GM19397 (cell line): ENCODE data around the gene DPYSL5.
A peak's percentile ranks its signal among the peaks of the same experiment; 100 is the strongest.

Source experiments
- ATAC-seq: cut with Tn5 transposase; IDR thresholded peaks from one replicate; pipeline ENCODE4 v1.9.1; 2021; ENCODE audit warnings: mild to moderate bottlenecking, moderate library complexity; ENCODE audit not compliant: unreplicated experiment

Gene DPYSL5

GRCh38 chr2:26951236-26951635 lies 103.3 kb downstream of the DPYSL5 start:
- ATAC-seq, result no peak

DNA sequence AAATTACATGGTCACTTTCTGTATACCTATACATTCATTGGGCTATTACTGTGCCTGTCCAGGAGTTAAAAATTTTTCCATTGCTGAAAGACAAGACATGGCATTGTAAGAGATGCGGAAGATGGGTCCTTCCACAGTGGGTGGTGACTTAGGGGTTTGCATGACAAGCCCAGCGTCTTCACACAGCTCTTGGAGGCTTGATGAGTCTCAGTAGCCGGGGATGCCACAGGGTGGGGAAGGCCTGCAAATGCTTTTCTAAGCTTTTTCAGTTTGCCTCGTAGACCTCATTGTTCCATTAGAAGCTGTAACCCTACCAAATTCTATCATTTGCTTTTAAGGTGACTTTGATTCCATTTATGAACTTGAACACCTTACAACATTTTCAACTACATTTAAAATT lies 104.4 kb downstream of the DPYSL5 start:
- ATAC-seq, result no peak

GRCh38 chr2:26954135-26954534 lies 106.2 kb downstream of the DPYSL5 start:
- ATAC-seq, result no peak

- ATAC-seq, result no peak
Measured at GRCh38 chr2:26957041-26957440, 109.1 kb downstream of the DPYSL5 start.

GRCh38 chr2:26957534-26957933 lies 109.6 kb downstream of the DPYSL5 start:
- no peak for ATAC-seq

GRCh38 chr2:26959331-26959730 lies 111.4 kb downstream of the DPYSL5 start:
- ATAC-seq, result no peak

DNA sequence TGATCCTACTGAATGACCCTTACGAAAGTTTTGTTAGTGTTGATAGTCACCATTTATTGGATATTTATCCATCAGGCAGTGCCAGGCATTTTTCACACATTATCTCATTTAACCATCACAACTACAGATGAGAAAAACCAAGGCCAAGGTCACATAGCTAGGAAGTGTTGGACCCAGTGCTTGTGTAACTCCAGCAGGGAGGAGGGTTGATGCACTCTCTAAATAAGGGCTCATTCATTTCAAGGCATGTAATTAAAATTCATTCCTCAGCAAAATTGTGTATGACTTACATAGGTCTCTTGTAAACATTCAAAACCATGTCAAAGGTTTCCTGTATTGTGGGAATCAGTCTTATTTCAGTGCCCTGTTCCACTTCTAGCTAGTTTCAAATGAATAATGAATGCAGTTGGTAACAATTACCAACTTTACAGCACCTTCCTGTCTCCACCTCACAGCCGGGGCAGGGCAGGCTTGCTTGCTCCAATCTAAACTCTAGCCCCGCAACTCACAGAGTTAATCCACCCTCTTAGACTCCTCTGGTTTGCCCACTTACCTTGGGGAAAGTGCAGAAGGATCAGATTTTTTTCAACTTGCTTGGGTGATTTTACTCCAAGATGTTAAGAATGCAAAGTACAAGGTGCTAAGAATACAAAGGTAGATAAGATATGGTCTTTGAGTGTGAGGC lies 116.7 kb downstream of the DPYSL5 start:
- no peak for ATAC-seq

DNA sequence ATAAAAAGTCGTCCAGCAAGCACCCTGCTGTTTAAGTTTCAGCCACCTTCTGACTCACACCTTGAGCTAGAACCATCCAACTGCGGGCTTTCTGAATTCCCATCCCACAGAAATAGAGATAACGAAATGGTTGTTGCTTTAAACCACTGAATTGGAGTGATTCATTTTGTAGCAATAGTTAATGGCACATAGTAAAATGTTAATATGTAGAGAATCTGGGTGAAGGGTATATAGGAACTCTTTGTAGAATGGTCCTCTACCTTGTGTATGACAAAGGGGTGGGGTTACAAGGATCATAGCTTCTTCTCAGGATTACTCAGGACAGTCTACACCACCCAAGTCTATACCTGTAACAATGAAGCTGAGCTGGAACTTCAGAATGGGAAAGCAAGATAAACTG lies 120.1 kb downstream of the DPYSL5 start:
- no peak for ATAC-seq

DNA sequence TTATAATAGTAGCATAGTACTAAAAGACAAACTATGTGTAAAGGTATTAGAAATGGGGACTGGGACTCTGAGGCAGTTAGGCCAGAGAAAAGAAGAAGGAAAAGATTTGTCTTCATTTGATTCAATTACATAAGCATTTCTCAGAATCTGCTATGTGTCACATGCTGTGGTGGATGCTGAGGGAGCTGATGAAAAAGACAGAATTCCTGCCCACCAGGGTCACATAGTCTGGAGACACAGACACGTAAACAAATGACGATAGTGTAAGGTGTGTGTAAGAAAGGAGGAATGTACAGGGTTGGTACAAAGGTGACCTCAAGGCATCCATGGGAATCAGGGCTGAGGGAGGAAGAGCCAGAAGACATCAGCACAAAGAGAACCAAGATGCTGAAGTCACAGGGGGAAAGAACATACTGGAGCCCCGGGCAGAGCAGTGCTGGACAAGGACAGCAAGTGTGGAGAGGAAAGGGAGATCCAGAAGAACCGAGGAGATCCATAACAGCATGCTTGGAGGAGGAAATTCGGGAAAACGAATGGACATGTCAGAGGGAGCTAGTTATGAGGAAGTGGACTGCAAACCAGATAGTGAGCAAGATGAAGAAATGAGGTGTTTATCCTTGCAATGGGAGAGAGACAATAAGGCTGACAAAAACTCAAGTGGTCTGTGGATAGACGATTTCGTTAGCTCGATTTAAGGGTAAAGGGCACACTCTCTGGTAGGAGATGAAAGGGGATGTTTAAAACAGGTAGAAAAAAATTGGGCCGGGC lies 121.3 kb downstream of the DPYSL5 start:
- no peak for ATAC-seq

DNA sequence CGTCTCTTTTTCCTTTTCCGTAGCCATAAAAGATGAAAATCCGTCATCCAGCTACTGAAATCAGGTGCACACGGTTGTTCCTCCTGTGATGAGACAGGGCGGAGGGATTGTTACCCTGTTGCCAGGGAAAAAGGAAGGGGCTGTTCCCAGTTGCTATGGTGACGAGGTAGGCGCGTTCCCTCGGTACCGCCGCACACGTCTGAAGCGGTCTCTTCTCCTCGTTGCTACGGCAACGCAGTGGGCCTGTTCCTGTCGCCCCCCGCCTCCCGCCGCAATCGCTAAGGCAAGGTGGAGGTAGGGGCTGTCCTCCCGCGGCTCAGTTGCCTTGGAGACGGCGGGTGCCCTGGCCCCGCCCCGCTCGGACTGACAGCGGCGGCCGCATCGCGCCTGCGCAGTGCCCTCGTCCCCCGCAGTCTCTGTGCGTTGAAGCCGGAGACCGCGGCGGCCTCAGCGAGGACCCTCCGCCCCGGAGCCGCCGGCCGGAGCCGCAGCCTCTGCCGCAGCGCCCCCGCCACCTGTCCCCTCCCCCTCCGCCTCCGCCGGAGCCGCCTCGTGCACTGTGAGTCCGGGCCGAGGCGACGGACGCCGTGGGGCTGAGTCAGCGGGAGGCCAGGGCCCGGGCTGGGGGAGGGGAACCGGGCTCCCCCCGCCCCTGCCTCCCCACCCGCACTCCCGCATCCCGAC lies 122.5 kb downstream of the DPYSL5 start, which contains the start of gene MAPRE3:
Gene MAPRE3, plus strand, starts transcription at position 394 of the 684 bp plus-strand sequence. CDS start 51,582 bp downstream, outside the sequence.
- peak; percentile 85 for ATAC-seq

DNA sequence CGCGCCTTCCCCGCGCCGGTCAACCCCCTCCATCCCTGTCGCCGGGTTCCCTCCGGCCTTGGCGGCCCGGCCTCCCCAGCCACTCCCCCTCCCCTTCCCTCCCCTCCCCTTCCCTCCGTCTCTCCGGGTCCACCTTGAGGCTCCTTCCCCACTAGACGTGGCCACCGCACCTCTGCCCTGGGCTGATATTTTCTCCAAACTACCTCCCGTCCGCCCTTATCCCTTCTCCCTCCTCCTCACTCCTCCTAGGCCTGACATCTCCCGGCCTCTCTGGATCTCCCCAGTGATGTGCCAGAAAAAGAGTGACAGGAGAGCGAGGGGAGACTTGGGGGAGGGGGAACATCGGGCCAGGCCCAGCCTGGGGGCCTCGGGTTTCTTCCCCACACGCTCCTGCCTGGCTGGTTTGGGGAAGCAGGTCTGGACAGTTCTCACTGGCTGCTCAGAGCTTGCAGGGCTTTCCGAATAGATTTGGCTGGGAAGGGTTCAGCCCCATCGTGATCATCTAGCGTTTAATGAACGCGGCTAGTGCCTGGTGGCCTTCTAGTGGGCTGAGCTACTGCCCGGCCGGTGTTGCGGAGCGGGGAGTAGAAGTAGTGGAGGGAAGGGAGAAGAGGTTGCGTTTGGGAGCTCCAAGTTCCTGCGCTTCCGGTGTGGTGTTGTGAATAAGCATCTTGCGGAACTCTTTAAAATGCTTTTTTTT lies 123.1 kb downstream of the DPYSL5 start:
- ATAC-seq, result no peak

- ATAC-seq, result no peak
Measured at GRCh38 chr2:26971911-26972786, 124.2 kb downstream of the DPYSL5 start.

DNA sequence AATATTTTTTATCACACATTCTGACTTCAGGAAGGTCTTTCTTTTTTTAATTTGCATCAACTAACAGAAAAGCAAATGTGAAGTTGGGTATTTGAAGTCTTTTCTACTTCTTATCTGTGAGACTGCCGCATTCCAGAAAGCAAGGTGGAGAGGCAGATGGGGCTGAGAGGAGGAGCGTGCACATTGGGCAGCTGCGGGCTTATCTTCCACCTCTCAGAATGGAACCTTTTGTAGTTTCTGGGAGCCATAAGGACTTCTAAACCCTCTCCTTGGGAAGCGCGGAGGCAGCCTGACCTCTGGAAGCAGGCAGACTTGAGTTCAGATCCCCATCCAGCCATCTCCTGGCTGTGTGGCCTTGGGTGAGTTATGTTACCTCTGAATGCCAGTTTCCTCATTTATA lies 126.4 kb downstream of the DPYSL5 start:
- ATAC-seq, result no peak

DNA sequence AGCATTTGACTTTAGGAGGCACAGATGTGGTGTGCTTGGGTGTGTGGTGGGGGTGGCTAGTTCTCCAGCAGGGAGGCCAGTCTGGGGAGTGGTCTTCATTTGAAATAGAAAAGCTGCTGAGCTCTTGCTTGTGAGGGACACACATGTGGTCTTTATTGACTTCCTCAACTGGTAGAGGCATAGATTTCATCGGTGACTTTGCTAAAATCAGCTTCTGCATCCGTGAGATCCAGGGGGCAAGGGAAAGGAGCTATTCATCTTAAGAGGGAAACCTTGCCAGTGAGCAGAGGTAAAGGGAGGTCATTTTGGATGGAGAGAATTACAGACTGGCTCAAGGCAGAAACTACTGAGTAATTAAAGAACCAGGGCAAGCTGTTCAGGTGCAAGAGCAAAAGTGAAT lies 127.2 kb downstream of the DPYSL5 start:
- ATAC-seq, result no peak

GRCh38 chr2:26975656-26976055 lies 127.7 kb downstream of the DPYSL5 start:
- ATAC-seq, result no peak

- no peak for ATAC-seq
Measured at GRCh38 chr2:26976237-26976636, 128.3 kb downstream of the DPYSL5 start.

- ATAC-seq, result no peak
Measured at GRCh38 chr2:26977012-26977411, 129.1 kb downstream of the DPYSL5 start.

DNA sequence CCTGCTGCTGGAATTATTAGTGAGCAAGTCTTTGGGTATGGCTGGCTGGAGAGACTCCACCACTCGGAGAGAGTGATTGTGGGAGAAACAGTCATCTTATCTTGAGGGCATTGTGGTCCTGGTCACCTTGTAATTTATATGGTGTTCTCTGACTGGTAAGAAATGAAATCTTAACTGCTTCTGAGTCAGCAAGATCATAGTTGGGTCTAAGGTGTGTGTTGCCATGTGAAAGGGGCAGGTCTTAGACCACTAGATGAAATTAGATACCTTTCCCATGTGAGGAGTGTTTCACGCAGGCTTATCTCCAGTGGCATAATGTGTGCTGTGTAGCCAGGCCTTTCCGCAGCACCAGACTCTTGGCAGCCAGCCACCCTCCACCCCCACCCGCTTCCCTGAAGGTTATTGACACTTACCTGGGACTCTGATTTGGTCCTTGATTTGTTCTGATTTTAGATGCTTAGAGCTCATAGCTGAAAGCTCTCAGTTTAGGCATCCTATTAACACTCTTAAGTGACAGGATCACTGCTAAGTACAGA lies 130.2 kb downstream of the DPYSL5 start:
- no peak for ATAC-seq

DNA sequence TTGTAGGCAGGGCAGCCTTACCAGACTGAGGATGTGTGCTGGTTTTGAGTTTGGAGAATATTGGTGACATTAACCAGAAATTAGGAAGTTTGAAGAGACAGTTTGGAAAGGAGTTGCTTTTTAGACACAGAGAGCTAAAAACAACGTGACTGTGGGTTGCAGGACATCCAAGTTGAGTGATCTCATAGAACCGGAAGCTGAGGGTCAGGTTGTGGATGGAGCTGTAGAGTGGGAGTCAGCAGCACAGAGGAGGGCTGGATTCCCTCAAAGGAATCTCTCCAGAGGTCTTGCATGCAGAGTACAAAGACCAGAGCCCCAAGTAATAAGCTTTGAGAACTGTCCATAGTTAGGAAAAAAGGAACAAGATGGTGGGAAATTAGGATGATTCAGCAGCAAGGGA lies 131.8 kb downstream of the DPYSL5 start:
- no peak for ATAC-seq

GRCh38 chr2:26980971-26981370 lies 133.0 kb downstream of the DPYSL5 start:
- no peak for ATAC-seq
